Thyroid gland (tissue), 4 donors: ENCODE data around the gene ALDH1A2.

Source experiments
- CTCF ChIP-seq, 6 experiments: fragments of 200-600 bp in 3 of 6; fragments of 450-650 bp in 3 of 6; sonication (generic) in 3 of 6; IDR thresholded peaks; one replicate each; pipeline ENCODE4 v1.5.1; 2016 to 2019; ENCODE audit warnings: antibody characterized with exemption in 6 of 6, mild to moderate bottlenecking in 2 of 6, inconsistent platforms in 1 of 6, moderate library complexity in 1 of 6
- POLR2A ChIP-seq, 2 donors: fragments of 450-650 bp; IDR thresholded peaks; one replicate each; pipeline ENCODE4 v1.6.1; 2017; ENCODE audit warnings: antibody characterized with exemption in 2 of 2, mild to moderate bottlenecking in 2 of 2, moderate library complexity in 1 of 2

GRCh38 chr15:57973534-57973933, 92.0 kb downstream of the ALDH1A2 start:
- TF ChIP-seq CTCF (IDR thresholded peaks at IDR 0.05), result no peak
- no peak for TF ChIP-seq POLR2A (IDR thresholded peaks at IDR 0.05)
